ENCODE measurements around the gene CAND2.
"Not testable (repeated sequence)": the region's sequence is repeated elsewhere in the genome, so short reads cannot be mapped to it uniquely, and the experiment has no call there.

Gene CAND2

DNA sequence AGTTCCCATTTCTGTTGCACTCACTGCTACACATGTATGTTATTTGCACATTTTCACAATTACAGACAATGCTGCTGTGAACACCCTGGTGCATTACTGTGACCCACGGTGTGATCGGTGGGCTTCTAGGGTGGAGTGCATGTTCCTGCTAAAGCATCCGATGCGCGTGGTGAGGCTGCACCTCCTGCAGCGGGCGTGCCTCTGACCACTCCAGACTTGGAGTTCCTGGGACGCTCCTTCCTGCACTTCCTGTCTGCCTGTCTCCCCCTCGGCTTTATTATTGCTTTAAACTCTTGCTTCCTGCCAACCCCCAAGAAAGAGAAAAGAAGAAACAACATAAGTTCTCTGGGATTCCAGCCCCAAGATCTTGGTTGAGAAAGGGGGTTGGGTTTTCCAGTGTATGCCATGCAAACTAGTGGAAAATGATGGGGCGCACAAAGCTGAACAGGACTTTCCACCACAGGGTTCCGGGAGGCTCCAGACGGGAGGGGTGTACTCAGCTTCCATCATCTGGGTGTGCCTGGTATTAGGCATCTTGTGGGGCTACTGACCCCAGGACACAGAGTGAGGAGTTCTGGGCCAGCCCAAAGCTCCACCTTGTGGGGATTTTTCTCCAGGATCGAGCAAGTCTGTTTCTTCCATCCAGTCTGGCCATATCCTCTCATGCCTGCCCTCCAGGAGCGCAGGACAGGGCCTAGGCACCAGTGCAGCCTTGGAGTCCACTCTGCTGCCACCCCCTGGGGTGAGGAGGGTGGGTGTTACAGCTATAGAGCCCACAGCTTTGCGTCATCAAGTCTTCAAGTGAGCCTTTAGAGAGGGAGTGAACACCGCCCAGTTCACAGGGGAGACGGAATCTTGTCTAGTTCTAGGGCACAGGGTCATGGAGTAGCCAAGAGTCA lies 33.7 kb downstream of the CAND2 start:
- no peak for DNase-seq (ENCODE audit: low read depth in 2 of 2, low spot score in 1 of 2)

DNA sequence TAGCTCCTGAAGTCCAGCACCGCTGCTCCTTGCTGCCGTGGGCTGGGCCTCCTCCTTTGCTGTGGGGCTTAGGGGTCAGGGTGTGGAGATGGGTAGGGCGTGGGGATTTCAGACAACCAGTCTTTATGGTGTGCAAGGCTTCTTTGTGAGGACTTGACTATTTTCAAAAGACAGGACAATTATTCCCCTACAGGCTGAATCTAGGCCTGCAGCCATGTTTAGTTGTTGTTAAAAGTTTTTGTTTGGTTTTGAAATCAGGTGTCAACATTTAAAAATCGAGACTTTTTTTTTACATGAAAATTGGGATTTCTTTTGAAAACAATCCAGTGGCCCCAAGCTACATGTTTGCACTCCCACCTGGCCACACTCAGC lies 34.3 kb downstream of the CAND2 start:
- no peak for DNase-seq (ENCODE audit: low read depth in 2 of 2, low spot score in 1 of 2)

DNA sequence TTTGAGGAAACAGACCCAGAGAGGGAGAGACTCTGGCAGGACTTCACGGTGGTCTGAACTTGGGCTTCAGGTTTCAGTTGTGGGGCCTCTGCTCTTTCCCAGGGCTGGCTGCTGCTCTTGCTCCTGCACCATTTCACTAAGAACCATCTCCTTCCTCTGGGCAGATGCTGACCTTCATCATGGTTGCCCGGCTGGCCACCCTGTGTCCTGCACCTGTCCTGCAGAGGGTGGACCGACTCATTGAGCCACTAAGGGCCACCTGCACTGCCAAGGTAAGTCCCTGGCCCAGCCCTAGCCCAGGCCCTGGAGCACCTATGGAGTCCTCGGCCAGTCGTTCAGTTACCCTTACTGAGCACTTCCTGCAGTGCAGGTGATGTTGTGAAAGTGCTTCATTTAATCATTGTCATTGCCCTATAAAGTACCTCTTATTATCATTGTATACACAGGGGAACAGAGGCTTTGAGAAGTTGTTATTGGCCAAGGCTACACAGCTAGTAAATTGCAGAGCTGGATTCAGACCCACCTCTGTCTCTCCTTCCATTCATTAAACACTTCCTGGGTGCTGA lies 34.9 kb downstream of the CAND2 start:
- no peak for DNase-seq (ENCODE audit: low read depth in 2 of 2, low spot score in 1 of 2)

DNA sequence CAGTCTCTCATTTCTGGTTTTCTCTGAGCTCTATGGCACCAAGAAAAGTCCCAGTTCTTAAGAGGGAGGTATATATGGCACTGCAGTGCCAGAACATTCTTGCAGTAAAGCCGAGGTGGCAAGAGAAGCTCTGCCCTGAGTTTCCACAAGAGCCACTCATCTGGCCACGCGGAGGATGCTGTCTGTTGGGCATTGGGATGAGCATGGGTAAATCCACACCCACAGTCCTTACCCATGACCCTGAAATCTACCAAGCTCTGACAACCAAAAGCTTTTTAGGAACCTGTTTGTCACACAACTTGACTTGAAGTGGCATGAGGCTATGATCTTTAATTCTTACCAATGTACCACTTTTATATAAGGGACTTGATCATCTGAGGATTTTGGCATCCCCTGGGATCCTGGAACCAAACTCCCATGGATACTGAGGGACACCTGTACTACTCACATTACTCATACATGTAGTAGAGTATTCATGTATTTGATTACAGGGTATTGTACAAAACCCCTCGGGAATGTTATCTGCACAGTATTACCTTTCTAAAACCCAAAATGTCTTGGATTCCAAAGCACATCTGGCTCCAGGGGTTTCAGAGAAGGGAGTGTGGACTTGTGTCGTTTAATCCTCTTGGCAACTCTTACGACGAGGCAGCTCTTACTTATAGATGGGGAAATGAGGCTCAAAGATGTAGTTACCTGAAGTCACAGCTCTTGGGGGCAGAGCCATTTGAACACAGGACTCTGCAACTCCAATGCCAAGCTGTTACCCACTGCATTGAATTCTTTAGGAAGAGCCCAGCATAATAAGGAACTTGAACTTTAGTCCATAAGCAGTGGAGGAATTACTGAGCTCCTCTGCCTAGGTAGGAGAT lies 36.1 kb downstream of the CAND2 start:
- no peak for DNase-seq (ENCODE audit: low read depth in 2 of 2, low spot score in 1 of 2)

DNA sequence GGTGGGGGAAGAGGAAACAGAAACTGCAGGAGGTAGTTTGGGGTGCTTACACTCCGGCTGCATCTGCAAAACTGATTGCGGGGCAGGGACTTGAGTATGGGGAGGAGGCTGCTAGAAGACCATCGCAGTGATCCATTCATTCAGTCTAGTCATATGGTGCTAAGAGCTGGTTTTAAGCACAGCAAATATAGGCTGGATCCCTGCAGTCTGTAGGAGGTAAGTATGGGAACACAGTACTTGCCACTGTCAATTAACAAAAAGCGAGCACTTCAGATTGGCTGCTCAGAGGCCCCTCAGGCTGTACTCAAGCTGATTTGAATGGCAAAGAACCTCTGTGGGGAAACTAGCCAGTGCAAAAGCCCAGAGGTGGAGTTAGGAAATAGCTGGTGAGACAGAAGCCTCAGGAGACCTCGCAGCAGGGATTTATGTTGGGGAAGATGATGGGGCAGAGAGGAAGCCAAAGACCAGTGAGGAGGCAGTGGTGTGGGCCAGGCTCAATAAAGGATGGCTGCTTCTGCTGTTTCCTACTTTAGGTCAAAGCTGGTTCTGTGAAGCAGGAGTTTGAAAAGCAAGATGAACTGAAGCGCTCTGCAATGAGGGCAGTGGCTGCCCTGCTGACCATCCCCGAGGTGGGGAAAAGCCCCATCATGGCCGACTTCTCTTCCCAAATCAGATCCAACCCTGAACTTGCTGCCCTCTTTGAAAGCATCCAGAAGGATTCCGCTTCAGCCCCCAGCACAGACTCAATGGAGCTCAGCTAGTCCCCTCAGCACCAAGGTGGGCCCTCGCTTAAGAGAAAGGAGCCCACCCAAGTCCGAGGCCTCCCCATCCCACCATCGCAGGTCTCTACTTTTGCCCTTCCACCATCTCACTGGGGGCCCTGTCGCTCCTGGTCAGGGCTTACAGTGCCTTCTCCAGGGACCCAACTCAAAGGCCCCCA lies 37.0 kb downstream of the CAND2 start:
- no peak for DNase-seq (ENCODE audit: low read depth in 2 of 2, low spot score in 1 of 2)

DNA sequence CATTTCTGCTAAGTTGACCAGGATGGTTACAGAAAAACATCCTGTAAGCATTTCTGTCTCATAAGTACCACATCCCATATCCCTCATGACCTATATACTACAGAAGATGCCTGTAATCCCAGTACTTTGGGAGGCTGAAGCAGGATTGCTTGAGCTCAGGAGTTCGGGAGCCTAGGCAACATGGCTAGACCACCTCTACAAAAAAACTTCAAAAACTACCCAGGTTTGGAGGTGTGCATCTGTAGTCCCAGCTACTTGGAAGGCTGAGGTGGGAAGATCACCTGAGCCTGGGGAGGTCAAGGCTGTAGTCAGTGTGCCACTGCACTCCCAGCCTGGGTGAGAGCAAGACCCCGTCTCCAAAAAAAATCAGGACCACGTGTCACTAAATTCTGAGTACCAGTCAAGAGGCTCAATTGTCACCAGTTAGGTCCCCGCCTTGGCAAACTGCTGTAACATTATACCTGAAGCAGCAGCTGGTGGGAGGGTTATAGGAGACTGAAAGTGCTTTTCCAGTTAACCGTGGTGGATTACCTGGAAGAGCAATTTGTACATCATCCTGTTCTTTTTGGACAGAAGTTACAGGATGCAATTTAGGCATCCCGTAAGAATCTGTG lies 38.7 kb downstream of the CAND2 start:
- no peak for DNase-seq (ENCODE audit: low read depth in 2 of 2, low spot score in 1 of 2)

DNA sequence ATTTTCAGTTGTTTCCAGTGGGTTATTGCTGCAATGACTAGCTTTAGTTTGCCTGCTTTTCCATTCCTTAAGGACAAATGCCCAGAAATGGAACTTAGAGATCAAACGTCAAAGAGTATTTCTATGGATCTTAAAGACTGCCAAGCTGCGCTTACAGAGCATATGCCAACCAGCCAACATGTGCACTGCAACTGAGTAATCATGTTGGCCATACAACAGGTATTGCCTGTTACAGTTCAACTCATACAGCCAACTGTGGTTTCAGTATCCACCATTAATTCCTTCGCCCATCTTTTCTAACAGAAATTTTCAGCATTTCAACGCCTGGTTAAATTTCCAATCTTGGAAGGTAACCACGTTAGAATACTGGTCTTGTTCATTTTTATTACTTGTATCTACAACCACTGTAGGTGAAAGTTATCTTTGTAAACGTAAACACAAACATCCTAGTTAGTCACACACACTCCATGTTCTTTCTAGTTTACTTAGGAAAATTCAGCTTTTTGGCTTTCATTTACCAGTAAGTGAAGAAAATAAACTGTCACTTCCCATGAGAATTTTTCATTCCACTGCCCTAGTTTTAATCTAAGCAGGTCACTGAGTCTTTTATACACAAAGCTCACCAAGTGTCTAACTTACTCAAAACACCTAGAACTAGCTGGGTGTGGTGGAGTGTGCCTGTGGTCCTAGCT lies 41.0 kb downstream of the CAND2 start:
- no peak for DNase-seq (ENCODE audit: low read depth in 2 of 2, low spot score in 1 of 2)

DNA sequence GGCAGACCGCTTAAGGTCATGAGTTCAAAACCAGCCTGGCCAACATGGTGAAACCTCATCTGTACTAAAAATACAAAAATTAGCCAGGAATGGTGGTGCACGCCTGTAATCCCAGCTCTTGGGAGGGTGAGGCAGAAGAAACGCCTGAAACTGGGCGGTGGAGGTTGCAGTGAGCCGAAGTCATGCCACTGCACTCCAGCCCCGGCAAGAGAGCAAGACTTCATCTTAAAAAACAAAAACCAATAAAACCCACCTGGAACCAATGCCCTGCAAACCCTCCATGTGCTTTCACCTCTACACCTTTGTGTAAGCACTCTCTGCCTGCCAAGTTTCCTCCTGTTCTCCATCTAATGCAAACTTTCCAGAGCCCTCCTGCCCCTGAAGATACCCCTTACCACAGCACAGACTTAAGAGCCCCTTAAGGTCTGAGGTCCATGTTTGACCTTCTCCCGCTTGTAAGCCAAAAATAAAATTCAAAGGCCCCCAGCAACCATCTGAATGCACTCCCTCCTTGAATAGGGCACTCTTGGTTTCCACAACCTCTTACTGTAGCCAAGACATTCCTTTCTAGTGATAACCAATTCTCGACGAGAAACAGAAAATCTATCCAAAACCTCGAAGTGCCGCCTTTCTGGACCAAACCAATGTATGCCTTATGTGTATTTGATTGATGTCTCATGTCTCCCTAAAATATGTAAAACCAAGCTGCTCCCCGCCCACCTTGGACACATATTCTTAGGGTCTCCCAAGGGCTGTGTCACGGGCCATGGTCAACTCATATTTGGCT lies 41.9 kb downstream of the CAND2 start:
- no peak for DNase-seq (ENCODE audit: low read depth in 2 of 2, low spot score in 1 of 2)

DNA sequence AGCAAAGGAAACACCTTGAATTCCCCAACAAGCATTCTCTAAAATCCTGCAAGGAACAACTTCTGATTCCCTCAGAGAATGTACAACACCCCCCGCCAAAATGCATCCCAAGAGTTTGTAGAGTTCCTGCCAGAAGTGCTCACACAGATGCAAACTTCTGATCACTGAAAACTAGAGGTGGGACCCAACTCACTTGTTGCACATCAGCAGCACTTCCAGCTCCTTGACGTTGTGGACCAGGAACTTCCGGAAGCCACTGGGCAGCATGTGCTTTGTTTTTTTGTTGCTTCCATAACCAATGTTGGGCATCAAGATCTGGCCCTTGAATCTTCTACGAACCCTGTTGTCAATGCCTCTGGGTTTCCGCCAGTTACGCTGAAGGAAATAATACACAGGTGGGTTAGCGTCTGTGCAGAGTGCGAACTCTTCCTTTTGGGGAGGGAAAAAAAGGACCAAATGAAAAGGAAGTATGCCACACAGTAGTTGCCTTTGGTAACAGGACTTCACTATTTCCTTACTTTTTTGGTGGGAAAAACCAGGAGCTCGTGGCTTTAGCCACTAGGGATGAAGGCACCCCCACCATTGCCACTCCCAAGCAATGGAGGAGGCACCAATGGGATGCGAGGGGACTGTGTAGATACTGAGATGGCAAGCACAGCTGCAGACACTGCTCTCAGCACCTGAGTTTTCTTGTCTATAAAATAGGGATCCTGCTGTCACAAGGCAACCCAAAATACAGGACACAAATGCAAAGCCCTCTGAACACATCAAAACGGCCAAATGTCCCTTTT lies 42.9 kb downstream of the CAND2 start:
- DNase-seq (ENCODE audit: low read depth in 2 of 2, low spot score in 1 of 2), result no peak

DNA sequence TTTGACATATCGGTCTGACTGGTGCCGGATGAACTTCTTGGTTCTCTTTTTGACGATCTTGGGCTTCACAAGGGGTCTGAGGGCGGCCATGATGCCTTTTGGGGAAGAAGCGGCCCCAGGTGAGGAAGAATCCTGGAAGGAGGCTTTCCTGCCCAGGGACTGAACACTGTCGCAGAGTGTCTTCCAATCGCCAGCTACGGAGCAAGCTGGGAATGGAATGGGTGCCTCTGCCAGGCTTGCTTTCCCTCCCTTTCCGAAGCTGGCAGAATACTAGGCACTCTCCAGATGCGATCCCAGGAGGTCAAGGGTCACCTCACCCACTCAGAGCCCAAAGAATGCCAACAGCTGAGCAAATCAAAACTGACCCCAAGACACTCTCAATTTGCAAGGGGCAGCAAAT lies 43.7 kb downstream of the CAND2 start:
- not testable (repeated sequence) for DNase-seq (ENCODE audit: low read depth in 2 of 2, low spot score in 1 of 2)

DNA sequence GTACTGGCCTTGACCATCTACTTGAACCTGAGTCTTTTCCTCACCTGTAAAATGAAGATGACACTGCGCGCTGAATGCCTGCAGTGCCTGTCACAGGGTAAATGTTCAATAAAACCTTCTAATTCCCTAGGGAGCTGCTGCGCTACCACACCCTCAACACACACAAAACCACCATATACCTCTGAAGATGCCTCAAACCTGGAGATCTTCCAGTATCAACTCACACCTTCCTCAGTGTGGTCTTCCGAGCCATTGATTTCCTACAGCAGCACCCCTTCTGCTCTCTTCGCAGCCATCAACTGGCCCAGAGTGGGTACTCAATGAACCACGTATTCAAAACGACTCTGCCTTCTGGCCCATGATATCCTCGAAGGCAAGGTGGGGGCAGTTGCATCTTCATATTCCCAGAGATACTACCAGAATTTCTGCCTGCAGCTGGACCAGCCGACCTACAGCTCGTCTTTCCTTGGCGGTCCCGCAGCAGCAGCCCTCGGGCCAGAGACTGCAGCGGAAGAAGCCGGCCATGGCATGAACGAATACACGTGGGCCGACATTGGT lies 44.2 kb downstream of the CAND2 start:
- no peak for DNase-seq (ENCODE audit: low read depth in 2 of 2, low spot score in 1 of 2)

DNA sequence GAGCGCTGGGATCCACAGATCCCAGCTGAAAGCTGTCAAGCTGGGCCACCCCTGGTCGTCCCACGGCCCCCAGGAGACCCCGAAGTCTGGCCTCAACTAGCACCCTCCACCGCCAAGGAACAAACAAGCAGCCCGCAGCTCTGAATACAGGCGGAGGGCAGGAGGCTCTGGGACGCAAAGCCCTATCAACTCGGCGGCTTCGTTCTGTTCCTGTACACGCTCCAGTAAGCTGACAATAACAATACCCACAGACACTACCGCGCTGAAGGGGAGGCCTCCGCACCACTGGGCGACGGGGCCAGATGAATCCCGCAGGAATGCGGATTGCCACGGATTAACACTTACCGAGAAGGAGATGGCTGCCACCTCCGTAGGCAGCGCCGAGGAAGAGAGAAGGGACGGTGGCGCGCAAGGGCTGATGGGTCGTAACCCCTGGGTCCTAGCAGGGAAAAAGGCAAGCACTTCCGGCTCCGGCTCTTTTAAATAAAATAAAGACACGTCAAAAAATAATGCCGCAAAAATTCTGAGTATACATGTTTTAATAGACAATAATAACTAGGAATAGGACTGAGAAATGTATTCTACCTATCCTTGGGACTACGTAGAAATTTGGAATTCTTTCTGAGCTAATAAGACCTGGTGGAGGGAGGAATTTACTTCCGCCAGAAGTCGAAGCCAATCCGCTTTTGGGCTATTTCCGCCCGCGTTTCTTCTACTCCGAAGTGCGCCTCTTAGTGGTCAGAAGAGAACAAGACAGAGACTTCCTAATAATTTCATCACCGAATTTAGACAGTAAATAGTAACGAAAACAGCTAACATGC lies 44.9 kb downstream of the CAND2 start, which contains the start of gene RPL32:
RPL32 (minus strand) TSS at position 417 of the 821 bp plus-strand sequence. CDS start 1,328 bp downstream, outside the sequence.
- peak; percentile 64 to 72 for DNase-seq (ENCODE audit: low read depth in 2 of 2, low spot score in 1 of 2)

DNA sequence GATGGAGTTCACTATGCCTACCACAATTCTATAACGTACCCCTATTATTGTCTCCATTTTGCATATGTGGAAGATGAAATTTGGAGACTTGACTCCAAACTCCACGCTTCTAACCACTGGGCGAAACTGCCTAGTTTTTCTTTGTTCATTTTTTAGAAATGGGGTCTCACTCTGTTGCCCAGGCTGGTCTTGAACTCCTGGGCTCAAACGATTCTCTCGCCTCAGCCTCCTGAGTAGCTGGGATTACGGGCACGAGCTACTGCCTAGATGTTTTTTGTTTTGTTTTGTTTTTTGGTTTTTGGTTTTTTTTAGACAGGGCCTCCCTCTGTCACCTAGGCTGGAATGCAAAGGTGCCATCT lies 45.5 kb downstream of the CAND2 start:
- no peak for DNase-seq (ENCODE audit: low read depth in 2 of 2, low spot score in 1 of 2)

DNA sequence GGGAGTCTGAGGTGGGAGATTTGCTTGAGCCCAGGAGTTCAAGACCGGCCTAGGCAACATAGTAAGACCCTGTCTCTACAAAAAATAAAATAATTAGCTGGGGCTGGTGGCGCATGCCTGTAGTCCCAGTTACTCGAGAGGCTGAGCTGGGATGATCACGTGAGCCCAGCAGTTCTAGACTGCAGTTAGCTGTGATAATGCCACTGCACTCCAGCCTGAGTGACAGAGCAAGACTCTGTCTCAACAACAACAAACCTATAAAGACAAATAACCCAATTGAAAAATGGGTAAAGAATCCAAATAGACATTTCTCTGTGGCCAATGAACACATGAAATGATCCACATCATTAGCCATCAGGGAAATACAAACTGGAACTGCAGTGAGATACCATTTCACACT lies 46.0 kb downstream of the CAND2 start:
- DNase-seq (ENCODE audit: low read depth in 2 of 2, low spot score in 1 of 2), result no peak

DNA sequence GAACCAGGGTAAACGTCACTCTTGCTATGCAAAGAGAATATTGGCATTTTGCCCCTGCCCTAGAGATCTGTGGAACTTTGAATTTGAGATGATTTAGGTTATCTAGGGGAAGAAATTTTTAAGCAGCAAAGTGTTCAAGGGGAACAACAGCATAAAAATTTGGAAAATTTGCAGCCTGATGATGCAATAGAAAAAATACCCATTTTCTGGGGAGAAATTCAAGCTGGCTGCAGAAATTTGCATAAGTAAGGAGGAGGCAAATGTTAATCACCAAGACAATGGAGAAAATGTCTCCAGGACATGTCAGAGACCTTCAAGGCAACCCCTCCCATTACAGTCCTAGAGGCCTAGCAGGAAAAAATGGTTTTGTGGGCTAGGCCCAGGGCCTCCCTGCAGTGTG lies 49.3 kb downstream of the CAND2 start:
- no peak for DNase-seq (ENCODE audit: low read depth in 2 of 2, low spot score in 1 of 2)

DNA sequence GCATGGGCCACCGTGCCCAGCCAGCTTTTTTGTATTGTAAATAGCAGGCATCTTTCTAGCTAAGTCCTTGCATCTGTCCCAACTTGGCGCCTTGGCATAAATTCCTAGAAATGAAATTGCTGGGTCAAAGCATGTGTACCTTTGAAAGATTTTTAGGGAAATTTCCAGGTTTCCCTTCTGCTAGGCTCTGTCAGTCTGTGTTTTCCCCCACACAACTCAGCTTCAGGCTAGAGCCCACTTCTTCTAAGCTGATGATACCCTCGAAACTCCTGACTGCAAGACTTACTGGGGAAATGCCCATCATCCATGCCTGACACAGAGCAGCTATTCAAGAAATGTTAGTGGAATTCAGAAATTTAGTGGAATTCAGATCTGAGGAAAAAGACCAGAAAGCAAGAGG lies 55.7 kb downstream of the CAND2 start:
- DNase-seq (ENCODE audit: low read depth in 2 of 2, low spot score in 1 of 2), result no peak

DNA sequence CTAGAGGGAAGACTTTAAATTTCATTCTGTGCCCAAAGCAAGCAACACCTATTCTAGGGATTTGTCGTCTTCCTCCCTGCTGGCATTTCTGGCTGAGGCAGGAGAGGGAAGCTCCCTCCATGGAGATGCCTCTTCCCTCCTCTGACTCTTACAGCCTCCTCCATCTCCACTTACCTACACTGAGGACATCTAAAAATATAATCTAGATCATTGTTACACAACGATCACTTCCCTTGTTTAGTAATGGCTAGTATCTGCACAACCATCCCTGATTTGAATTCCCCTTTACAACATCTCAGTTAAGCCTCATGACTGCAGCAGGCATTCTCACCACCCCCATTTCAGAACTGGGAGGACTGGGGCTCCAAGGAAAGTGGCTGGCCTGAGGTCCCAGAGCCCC lies 57.4 kb downstream of the CAND2 start:
- DNase-seq (ENCODE audit: low read depth in 2 of 2, low spot score in 1 of 2), result not testable (repeated sequence)

All from stimulated activated CD8-positive, alpha-beta memory T cell treated with anti-CD3 and anti-CD28 coated beads, Interleukin-4, amount 100 ng/mL, for 1 hour (primary cell).